Right lobe of liver (tissue), 4 donors: ENCODE measurements around the gene THBS3.

Source experiments
- CTCF ChIP-seq, 4 donors: fragments of 200-600 bp in 3 of 4; fragments of 450-650 bp in 1 of 4; IDR thresholded peaks; one replicate each; pipeline versions ENCODE4 v1.5.1 to v1.8.0; 2016 to 2022; ENCODE audit warnings: antibody characterized with exemption in 4 of 4, mild to moderate bottlenecking in 2 of 4
- POLR2A ChIP-seq: fragments of 450-650 bp; IDR thresholded peaks from one replicate; pipeline ENCODE4 v1.6.1; 2017; ENCODE audit warnings: antibody characterized with exemption, mild to moderate bottlenecking
- donor health status: DM: no; HTN: no; CAD: no.
- donor health status: DM: no; HTN: no; CAD: no.
- donor health status: DM: no; HTN: yes; CAD: no.

DNA sequence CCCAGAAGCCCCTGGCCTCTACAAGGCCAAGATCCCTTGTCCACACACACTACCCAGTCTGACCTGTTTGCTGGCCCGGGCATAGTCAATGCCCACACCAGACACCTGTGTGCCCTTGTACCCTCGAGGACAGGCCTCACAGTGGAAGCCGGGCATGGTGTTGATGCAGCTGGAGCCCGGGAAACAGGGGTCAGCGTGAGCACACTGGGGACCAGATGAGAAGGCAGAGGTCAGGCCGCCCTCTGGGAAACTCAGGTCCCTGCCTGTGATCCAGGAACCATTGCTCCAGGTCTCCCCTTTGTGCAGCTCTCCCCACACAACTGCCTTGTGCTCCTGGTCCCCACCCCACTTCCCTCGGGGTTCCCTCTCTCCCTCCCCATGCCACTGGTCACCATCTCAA, 5.5 kb downstream of the THBS3 start:
- TF ChIP-seq CTCF (IDR thresholded peaks at IDR 0.05) (no peak), POLR2A (no peak)
